ENCODE measurements around the gene RNF180. TPM values are rescaled to one million over a fixed set of nuclear protein-coding genes. Genes with fewer than 3 reads are reported as not detected.

Gene RNF180
- total and polyA plus RNA-seq, 2 of the 8 experiments (the other 6 are each of a cell fraction or from before 2014, with no cell fraction given) = 0.39 to 2.3 TPM

DNA sequence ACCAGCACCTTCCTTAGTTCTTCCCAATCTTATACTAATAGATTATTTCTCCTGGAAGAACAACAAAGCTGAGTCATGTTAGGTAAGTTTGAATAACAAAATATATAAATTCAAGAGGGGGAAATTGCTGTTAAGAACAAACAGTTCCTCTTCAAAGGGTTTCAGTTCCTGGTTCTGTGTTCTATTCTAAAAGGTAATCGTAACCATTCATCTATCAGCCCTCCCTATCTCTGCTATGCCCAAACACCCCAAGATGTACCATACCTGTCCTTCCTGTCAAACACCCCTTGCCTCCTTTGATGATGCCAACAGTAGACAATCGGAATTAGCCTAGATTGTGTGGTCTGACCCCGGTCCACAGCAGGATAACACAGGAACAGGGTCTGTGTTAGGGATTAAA is 4.2 kb upstream of the RNF180 start:
- H3K4me2 ChIP-seq (ENCODE audit: insufficient read depth in 1 of 2, low read depth in 2 of 2, low read length in 2 of 2) = no peak overlapping the region
- ChIA-PET CTCF (ENCODE audit: partially characterized antibody) (interaction anchor here (1.3 to 2.9 kb wide), 3 partner anchors 11 to 16 kb away, joined by 3 to 10 read pairs (median 8); no protein-coding TSS in a partner anchor), POLR2A (ENCODE audit: partially characterized antibody) (no interaction called here)

More for the DNA sequence above, 4.2 kb upstream of the RNF180 start:
- Histone ChIP-seq H4K20me1 (replicated peaks in 1 of 2; ENCODE audit: control insufficient read depth in 1 of 2, insufficient read depth in 2 of 2, low read length in 2 of 2) (no peaks in the 10 kb centered on the region), H3K4me1 (replicated peaks in 1 of 4; ENCODE audit: control insufficient read depth in 3 of 4, insufficient read depth in 4 of 4, low read length in 3 of 4) (no peaks in the 10 kb centered on the region; a peak in 2 of 7 replicates), H3K4ac (replicated peaks; ENCODE audit: insufficient read length, low read depth, low read length) (no peak overlapping the region), H4K5ac (ENCODE audit: insufficient read length, low read depth, low read length) (no peak overlapping the region), H3K27me3 (replicated peaks in 1 of 4; ENCODE audit: control insufficient read depth in 3 of 4, extremely low read depth in 1 of 4, insufficient read depth in 3 of 4, low read length in 3 of 4) (peaks cover 0 to 7% (median 0%) of the 10 kb centered on the region in 4 experiments; a peak in 4 of 7 replicates), H3K27ac (ENCODE audit: low read depth, low read length) (no peak overlapping the region), H2BK12ac (ENCODE audit: low read depth, low read length) (no peak overlapping the region), H3K9ac (replicated peaks in 1 of 4; ENCODE audit: extremely low read depth in 1 of 4, low read depth in 3 of 4, low read length in 3 of 4) (no peak overlapping the region), H3K4me3 (ENCODE audit: extremely low read depth in 1 of 4, insufficient read depth in 2 of 4, low read depth in 3 of 4, low read length in 4 of 4) (no peak overlapping the region), H3K36me3 (ENCODE audit: control insufficient read depth in 2 of 4, insufficient read depth in 4 of 4, low read length in 3 of 4) (no peaks in the 10 kb centered on the region), H3K18ac (ENCODE audit: extremely low read depth, low read length) (no peak overlapping the region), H4K91ac (replicated peaks; ENCODE audit: insufficient read length, low read length) (no peak overlapping the region), H3K23ac (ENCODE audit: insufficient read length) (no peak overlapping the region), H4K8ac (ENCODE audit: extremely low read depth, insufficient read depth, low read length) (no peak overlapping the region), H3K14ac (ENCODE audit: insufficient read length) (no peak overlapping the region), H3K79me2 (ENCODE audit: control insufficient read depth in 1 of 2, insufficient read depth in 2 of 2, low read length in 2 of 2) (no peaks in the 10 kb centered on the region), H2BK120ac (replicated peaks; ENCODE audit: low read depth, low read length) (no peak overlapping the region), H2BK5ac (ENCODE audit: low read depth, low read length) (no peak overlapping the region), H3K79me1 (ENCODE audit: low read depth, low read length) (no peaks in the 10 kb centered on the region), H3K9me3 (ENCODE audit: insufficient read depth in 2 of 2, low read depth in 1 of 2, low read length in 1 of 2) (no peaks in the 10 kb centered on the region), H2AK5ac (ENCODE audit: low read depth, low read length) (no peak overlapping the region), H2BK20ac (ENCODE audit: low read length) (no peak overlapping the region), H2AFZ (ENCODE audit: low read length) (no peak overlapping the region), H3K56ac (replicated peaks; ENCODE audit: insufficient read length, low read depth, low read length) (no peak overlapping the region), H2BK15ac (ENCODE audit: low read length) (no peak overlapping the region), H3K23me2 (ENCODE audit: low read depth, low read length) (peaks cover 3% of the 10 kb centered on the region; the same call in 1 of the 2 replicates)
- FAIRE-seq (no peak), DNase-seq (ENCODE audit: low read depth in 1 of 2, low spot score in 2 of 2) (no peak)
- TF ChIP-seq JUN (IDR thresholded peaks at IDR 0.05; ENCODE audit: low read depth, low read length) (no peak), CBX5 (IDR thresholded peaks at IDR 0.05; ENCODE audit: low read depth, low read length) (no peak), KDM1A (IDR thresholded peaks at IDR 0.05; ENCODE audit: borderline replicate concordance, low read length) (no peak), EP300 (IDR thresholded peaks at IDR 0.05; ENCODE audit: borderline replicate concordance in 1 of 2, low read depth in 2 of 2, low read length in 2 of 2) (no peak), POU5F1 (IDR thresholded peaks at IDR 0.05; ENCODE audit: low read depth, low read length) (no peak), CREB1 (IDR thresholded peaks at IDR 0.05) (no peak), CTBP2 (IDR thresholded peaks at IDR 0.05; ENCODE audit: borderline replicate concordance, insufficient read depth, insufficient read length, low read length) (no peak), SP4 (IDR thresholded peaks at IDR 0.05; ENCODE audit: low read length) (no peak)
- TF ChIP-seq, protein P1, sequence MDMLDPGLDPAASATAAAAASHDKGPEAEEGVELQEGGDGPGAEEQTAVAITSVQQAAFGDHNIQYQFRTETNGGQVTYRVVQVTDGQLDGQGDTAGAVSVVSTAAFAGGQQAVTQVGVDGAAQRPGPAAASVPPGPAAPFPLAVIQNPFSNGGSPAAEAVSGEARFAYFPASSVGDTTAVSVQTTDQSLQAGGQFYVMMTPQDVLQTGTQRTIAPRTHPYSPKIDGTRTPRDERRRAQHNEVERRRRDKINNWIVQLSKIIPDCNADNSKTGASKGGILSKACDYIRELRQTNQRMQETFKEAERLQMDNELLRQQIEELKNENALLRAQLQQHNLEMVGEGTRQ (IDR thresholded peaks at IDR 0.05; ENCODE audit: low read length) = no peak
- WGBS, 2 experiments (ENCODE audit: extremely low coverage in 1 of 2, insufficient coverage in 1 of 2, insufficient read length in 1 of 2, insufficient replicate concordance in 2 of 2, low coverage in 1 of 2, low lambda C conversion rate in 2 of 2, missing lambda C conversion rate in 1 of 2) = 88% methylated on average over 3 of the region's 3 CpGs; no CpG with 5 or more reads in 1 of the 2 experiments
